HG02981 (cell line): ENCODE results near the gene BCDIN3D.
"Not testable (repeated sequence)": the region's sequence is repeated elsewhere in the genome, so short reads cannot be mapped to it uniquely, and the experiment has no call there.

Source experiments
- ATAC-seq: cut with Tn5 transposase; IDR thresholded peaks from one replicate; pipeline ENCODE4 v1.9.1; 2021; ENCODE audit warnings: mild to moderate bottlenecking, moderate library complexity; ENCODE audit not compliant: unreplicated experiment

BCDIN3D gene, protein sequence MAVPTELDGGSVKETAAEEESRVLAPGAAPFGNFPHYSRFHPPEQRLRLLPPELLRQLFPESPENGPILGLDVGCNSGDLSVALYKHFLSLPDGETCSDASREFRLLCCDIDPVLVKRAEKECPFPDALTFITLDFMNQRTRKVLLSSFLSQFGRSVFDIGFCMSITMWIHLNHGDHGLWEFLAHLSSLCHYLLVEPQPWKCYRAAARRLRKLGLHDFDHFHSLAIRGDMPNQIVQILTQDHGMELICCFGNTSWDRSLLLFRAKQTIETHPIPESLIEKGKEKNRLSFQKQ

DNA sequence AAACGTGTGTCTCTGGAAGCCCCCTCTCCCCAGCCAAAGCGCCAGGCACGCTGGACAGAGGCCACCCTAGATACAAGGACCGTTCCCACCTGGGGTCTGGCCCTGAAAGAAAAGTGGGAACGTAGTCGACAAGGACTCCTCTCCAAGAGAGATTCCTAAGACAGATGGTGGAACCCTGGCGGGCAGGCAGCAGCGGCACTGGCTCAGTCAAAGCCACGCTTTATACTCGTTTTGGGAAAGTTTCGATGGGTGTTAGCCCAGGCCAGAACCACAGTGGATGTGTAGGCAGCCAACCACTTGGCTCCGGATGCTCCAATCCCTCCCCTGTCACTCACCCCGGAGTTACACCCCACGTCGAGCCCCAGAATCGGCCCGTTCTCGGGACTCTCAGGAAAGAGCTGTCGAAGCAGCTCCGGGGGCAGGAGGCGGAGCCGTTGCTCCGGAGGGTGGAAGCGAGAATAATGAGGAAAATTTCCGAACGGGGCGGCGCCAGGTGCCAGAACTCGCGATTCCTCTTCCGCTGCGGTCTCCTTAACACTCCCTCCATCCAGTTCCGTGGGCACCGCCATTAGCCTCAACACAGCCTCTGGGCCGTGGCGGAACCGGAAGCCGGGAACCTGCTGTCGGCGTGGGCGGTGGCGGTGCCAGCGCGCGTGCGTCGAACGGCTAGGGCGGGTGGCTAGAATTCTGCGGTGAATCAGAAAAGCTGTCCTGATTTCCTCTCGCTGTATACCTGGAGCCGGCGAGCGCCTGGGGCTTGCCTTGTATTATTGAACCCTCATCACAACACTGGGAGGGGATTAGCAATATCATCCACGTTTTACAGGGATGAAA is at the start of gene BCDIN3D:
BCDIN3D (minus strand) TSS at position 588 of the 834 bp plus-strand sequence; CDS start at position 569, 19 bp downstream.
- ATAC-seq = peak; percentile 84

DNA sequence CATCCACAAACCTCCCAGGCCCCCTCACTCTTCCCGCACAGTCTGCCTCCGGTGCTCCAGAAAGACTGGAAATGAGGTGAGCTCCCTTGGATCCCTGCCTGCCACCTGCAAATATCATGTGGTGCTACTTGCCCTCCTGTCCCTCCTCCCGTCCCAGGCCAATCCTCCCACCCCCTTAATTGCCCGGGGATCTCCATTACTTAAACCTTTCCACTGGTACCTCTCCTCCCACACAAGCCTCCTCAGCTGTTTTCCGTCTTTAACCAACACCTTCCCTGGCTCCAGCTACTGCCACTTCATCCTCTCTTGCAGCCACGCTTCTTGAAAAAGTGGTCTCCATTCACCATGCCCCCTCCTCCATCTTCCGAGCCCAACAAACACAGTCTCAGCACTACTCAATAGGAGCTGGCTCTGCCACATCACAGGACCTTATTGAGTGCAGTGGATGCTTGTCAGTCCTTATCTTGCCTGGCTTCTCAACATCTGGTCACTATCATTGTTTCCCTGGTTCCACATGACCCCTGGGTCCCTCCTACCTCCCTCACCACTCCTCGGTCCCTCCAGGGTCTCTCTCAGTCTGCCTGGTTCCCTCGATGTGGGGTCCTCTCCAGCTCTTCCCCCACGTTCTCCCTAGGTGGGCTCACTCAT is 49.3 kb upstream of the BCDIN3D start:
- ATAC-seq = no peak

DNA sequence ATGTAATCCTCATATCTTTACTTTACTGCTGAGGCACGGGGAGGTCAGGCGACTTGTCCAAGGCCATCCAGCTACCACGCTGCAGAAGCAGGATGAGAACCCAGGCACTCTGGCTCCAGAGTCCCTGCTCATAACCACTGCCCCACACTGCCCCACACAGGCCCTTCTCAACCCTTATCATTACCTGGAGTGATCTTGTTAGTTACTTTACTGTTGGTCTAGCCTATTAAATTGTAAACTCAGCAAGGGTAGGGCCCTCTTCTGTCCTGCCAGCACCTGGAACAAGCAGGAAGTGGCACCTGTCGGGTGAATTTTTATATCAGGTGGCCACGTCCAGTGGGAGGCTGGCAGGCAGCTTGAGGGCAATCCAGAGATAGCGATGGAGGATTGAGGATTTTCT is 48.6 kb upstream of the BCDIN3D start:
- no peak for ATAC-seq

DNA sequence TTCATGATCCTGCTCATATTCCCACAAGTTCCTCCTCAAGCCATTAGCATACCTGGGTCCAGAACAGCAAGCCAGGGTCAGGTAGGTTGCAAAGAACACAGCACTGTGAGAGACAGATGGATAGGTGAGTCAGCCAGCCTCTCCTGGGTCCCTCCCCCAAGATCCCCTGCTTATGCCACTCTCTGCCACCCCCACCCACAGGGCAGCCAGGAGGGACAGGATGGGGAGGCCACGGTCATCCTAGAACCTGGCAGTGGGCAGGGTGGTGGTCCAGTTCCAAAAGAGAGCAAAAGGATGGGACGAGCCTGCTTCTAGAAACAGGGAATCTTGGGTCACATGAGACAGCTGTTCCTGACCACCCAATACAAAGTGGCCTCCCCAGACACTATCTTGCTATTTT is 48.1 kb upstream of the BCDIN3D start:
- no peak for ATAC-seq

DNA sequence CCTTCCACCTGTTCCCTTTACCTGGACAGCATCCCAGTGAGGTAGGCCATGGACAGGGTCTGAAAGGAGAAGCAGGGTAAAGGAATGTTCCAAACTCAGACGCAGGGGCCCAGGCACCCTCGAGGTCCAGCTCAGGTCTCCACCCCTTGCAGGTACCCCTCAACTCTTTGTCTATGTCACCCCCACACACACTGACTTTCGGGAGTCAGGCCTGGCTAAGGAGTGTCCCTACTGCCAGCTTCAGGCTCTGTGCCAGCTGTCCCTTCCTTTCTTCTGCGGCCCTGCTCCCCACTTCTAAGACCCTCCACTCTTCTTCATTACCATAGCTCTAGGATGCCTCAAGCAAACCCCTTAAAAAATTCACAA is 47.2 kb upstream of the BCDIN3D start:
- ATAC-seq = no peak

DNA sequence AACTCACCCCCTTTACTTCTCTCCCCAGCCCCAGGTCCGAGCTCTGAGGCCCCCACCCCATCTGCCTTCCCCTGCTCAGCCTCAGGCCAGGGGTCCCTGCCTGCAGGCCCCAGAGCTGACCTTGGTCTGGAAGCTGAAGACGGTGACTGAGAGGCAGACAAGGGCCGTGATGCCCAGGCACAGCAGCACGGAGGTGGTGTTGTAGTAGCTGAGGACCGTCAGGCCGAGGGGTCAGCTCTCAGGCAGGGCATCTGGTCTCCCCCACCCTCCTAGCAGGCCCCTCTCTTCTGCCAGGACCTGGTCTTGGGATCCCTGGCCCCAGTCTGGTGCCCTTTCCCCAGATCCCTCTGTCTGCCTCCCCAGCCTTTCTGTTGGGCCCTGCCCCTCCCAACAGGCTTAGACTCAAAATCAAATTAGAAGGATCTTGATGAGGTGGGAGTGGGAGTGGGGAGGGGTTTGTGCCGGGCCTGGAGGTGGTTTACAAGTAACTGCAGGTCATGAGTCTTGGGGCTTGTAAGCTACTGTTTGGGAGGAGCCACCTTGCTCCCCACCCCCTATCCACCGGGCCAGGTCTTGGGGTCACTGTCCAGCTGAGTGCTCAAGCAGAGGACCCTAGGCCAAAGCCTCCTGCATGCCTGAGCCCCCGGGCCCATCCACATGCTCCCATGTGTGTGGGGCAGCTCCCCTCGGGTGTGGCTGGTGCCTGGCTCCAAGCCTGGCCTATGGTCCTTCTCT is 46.6 kb upstream of the BCDIN3D start:
- ATAC-seq = no peak

DNA sequence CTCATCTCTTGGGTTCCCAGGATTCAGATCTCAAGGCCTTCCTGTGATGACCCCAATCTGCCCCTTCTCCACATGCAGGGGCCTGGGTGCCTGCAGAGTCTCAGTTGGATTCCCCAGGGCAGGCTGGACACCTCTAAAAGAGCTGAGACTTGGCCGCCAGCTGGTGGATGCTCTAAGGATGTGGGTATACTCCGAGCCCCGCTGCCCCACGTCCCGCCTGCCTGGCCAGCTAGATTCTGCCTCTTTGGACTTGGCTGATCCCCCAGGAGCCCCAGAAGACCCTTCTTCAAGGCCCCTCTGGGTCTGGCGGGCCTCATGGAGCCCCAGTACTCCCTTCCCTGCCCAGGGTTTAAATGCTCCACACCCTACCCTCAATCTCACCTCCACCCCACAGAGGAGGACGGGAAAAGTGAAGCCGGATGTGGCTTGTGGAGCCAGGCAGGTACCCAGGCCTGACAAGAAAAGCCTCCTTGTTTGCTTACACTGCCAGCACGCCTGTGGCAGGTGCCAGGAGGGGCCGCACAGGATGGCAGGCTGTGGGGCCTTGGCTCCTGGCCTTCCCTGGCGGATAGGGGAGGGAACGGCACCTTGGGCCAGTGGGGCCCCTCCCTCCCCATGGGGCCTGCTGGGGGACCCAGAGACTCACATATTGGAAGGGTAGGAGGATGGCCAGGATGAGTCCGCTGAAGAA is 45.7 kb upstream of the BCDIN3D start:
- no peak for ATAC-seq

DNA sequence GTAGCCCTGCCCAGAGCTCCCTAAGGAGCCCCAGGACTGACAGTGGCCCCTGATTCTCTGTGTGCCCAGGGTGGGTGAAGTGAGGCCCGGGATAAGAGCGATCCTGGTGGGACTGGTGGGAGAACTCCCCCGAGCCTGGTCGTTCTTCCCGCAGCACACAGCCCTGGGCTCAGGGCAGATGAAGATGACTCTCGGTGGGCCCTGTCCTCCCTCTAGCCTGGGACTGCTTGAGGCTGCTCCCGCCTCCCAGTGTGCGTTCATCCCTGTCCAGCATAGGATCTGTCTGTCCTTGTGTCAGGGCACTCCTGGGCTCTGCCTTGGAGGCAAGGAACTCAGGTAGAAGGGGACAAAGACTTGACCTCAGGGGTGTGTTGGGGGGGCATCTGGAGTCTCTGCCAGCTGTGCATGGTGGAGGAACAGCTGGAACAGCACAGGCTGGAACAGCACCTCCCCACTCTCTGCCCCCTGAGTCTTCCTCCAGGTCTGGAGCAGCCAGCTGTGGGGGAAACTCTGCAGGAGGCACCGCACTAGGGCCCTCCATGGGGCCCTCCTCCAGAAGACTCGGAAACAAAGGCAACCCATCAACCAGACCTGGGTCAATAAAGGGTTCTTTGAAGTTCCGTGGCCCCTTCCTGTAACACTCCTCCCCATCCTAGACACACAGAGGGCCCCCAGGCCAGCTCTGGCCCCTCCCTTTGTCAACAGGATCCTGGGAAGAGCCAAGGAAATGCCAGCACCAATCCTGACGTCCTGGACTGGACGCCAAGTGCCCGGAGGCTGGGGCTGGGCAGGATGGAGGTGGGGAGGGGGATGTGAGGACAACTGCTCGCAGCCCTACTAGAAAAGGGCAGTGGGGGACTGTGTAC is 44.9 kb upstream of the BCDIN3D start:
- no peak for ATAC-seq

DNA sequence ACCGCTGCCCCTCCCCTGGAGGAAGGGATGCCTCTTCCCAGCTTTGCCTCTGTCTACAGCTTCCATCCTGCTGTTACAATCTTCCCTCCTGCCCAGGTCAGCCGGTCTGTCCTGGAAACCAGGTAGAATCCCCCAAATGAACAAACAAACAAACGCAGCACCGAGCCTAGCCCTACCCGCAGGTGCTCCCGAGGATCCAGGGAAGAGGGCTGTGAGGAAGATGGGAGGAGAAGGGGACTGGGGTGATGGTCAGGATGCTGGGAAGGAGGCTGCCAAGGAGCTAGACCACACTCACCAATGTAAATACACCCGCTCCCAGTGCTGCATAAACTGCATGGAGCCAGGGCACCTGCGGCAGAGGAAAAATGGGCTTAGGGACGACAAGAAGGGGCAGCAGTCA is 44.2 kb upstream of the BCDIN3D start:
- no peak for ATAC-seq

DNA sequence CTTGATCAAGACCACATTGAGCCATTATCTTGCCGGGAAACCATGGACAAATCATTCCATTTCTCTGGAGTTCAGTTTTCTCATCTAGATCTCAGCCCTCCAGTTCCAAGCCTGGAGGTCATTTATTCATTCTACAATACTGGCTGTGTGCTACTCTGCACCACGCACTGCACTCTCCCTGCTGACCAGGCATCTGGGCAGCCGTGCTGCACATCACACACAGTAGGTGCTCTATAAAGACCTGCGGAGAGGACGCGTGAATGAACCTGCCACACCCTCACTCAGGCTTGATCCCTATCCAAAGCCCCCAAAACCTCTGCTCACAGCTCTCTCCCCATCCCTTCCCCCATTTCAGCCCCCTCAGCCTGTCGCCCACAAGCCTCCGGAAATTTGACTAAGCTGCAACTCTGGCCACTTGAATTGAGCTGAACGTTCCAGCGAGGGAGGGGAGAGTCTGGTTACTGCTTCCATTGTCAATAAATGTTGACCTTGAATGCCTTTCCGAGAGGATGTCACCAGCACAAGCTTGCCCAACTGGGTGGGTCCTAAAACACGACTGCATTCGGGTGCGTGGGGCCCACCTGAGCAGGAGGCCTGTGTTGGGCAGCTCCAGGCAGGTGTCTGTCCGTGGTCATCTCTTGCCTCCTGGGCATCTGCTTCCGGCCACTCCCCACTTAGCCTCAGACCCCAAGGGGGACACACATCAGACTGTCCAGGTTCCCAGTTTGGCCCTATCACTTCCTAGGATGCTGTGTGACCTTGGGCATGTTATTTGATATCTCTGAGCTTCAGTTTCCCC is 43.0 kb upstream of the BCDIN3D start:
- no peak for ATAC-seq

DNA sequence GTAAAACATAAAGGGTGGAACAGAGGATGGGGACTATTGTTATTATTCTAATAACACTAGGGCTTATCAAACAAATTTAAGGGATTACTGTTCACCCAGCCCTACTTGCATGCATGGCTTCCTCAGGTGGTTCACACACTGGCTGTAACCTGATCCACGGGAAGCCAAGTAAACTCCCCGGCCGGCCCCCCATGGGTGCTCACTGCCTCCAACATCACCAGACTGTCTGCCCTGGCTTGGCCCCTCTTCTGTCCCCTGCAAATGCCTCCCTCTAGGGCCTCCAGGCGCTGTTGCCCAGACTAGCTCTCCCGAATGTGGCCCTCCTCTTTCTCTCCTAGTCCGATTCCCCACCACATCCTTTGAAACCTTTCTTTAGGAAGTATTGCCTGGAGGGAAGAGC is 42.2 kb upstream of the BCDIN3D start:
- ATAC-seq = no peak

DNA sequence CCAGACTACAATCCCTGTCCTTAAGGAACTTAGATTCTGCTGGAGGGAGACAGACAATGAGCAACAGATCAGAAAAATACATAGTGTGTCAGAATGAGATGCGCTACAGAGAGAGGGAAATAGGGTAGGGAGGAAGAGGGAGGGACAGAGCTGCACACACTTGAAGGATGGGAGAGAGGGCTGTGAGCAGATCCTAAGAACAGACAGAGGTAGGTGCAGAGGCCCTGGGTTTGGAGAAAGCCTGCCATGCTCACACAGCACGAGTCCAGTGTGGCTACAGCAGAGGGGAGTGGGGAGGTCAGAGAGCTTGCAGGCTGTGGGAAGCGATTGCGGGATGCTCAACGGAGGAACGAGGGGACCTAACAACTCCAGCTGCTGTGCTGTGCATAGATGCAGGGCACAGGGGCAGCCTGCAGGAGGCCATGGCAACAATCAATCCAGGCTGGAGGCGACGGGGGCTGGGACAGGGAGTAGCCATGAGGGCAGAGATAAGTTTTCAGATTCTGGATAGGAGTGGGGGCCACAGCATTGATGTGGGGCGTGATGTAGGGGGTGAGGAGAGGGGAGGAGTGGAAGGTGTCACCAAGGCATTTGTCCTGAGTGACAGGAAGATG is 40.1 kb upstream of the BCDIN3D start:
- ATAC-seq = no peak

DNA sequence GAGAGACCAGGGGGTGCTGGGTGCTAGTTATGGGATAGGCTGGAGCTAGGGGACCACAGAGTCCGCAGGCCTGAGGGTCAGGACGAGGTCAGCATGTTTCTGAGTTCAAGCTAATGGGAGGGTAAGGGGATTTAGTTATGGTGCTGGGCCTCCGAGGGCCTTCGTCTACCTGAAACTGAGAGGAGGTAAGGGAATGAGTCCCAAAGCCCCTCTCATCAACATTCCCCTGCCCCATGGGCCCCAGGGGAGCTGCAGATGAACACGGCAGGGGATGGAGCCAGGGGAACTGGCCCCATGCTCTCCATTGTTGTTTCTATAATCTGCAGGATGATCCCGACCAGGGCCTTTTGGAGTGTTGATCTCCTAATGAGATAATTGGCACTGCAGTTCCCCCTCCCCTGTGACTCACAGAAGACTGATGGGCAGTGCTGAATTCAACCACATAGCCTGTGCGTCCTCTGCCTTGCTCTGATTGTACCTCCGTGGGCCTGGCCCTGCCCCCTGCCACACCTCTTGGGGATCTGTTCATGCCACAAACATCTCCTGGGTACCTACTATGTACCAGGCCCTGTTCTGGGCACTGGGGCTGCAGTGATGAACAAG is 39.4 kb upstream of the BCDIN3D start:
- no peak for ATAC-seq

DNA sequence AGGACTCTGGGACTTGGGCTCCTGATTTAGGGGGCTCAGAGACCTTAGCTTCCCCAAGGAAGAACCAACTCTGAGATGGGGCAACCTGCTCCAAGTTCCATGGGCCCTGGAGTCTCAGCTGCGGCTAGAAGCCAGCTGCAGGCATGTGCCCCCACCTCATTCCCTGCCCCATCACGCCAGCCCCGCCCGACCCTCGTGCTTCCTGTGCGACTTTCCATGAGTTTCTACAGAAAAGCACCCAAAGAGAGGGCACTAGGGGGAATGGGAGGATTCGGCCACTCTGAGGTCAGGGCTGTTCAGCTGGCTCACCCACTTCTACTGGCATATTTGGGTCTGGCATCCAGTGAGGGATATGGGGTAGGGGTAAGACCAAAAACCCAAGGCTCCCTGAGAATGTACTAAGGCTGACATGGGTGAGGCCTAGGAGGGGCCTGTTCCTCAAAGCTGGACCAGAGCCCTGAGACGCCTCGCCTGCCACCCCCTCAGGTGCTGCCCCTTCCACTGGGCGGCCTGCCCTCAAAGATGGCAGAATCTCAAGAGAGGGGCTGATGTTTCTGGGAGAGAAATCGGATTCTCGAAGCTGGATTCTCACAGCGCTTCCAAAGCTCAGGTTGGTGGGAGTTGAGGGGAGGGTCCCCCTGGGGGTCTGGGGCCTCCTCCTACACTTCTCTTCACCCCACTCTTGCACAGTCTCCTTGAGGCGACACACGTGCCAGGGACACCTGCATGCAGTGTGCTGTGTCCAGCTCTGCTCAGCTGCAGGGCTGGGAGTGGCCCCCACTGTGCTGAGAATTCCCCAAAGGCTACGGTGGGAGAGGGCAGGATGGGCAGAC is 38.7 kb upstream of the BCDIN3D start:
- ATAC-seq = no peak

DNA sequence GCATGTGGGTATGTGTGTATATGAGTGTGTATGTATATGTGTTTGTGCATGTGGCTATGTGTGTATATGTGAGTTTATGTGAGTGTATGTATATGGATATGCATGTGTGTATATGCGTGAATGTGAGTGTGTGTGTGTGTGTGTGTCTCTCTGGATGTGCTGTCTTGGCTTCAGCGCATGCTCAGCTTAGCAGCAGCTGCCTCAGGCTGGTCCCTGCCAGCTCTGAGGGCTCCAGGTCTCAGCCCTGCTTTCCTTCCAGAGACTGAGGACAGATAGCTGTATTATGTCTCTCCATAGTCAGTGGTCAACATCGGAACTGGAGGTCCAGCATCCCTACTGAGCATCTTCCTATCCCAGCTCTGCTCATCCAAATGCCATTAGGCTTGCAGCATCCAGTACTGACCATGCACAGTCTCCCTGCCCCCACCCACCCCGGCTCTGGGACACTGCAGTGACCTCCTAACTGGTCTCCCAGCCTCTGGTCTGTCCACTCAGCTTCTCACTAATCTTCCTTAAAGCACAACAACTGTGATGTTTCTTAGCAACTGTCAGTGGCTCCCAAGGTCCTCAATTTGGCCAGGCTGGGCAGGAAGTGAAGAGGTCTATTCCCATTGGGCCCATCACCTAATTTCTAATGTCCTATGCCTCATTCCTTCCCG is 38.0 kb upstream of the BCDIN3D start:
- ATAC-seq = no peak

DNA sequence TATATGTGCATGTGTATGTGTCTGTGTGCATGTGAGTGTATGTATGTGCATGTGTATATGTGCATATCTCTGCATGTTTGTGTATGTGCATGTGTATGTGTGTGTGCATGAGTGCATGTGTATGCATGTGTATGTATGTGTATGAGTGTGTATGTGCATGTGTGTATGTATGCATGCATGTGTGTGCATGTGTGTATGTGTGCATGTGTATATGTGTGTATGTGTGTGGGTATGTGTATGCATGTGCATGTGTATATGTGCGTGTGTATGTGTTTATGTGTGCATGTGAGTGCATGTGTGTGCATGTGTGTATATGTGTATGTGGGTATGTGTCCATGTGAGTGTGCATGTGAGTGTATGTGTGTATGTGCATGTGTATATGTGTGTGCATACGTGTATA is 36.2 kb upstream of the BCDIN3D start:
- ATAC-seq = not testable (repeated sequence)

DNA sequence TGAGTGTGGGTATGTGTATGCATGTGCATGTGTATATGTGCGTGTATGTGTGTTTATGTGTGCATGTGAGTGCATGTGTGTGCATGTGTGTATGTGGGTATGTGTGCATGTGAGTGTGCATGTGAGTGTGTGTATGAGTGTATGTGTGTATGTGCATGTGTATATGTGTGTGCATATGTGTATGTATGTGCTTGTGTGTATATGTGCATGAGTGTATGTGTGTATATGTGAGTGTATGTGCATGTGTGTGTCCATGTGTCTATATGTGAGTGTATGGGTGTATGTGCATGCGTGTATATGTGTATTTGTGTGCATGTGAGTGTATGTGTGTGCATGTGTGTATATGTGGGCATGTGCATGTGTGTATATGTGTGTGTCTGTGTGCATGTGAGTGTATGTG is 35.1 kb upstream of the BCDIN3D start:
- no peak for ATAC-seq
